ENCODE data around the gene MEOX1.
"Not testable (repeated sequence)": the region's sequence is repeated elsewhere in the genome, so short reads cannot be mapped to it uniquely, and the experiment has no call there.

MEOX1 gene

DNA sequence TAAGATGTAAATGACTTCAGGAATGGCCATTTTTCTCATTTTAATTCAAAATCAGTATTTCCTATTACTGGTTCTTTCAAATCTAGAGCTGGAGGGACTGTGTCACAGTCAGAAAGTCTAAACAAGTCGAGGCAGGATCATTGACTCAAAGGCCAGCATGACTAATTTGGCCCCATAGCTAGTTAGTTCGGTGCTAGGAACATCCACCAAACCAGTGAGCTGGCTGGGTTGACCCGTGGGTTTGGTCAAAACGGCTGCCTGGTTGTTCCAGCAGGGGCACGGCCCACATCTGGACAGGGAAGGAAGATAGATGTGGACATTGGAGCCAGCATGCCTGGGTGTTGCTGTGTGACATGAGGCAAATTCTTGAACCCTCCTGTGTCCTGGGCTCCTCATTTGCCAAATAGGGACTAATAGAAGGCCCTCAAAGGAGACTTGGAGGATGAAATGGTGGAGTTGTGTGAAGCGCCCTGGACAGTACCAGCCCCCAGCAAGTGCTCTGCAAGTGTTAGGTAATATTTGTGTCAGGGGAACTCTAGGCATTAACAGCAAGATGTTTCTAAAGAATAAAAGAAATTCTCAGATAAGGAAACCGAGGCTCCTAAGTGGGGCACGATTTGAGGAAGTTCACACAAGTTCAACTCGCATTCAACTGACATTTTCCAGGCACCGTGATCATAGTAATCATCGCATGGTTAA is 46.2 kb downstream of the MEOX1 start:
- DNase-seq: no peak

DNA sequence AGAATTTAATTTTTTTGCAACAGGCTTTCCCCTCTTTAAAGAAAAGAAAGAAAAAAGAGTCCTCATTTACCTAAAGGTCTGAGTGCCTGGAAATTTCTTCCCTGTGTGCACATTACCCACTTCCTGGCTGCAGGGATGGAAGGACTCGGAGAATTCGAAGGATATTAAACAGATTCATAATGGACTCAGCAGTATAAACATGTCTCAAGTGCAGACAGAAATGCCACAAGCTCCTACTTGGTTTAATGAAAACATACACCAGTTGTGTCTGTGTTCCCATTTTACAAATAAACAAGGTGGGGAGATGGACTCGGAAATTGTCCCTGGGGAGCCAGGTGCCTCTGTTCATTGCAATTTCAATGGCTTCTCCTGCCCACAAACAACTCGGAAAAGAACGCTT is 47.2 kb downstream of the MEOX1 start:
- peak; percentile 8 for DNase-seq

- DNase-seq: no peak
Observed at GRCh38 chr17:43613917-43614316, 47.8 kb downstream of the MEOX1 start.

DNA sequence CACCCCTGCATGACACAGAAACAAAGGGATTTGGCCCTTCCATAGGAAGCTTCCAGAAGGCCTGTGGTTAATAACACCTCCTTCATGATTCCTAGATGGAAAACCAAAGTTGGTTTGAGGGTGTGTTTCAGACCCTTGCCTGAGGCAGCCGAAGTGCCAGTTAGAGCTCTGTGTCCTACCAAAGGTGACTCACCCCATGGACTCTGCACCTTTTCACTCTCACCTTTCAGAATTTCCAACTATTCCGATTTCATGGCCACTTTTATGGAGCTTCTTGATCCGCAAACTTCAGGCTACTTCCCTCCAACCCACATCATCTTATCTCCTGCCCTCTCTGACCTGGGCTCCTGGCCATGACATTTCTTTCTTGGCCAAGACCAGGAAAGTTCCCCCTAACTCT is 49.2 kb downstream of the MEOX1 start:
- DNase-seq: no peak

GRCh38 chr17:43611230-43611969 is 50.3 kb downstream of the MEOX1 start:
- no peak for DNase-seq

- no peak for DNase-seq
Observed at GRCh38 chr17:43609613-43610385, 51.9 kb downstream of the MEOX1 start.

DNA sequence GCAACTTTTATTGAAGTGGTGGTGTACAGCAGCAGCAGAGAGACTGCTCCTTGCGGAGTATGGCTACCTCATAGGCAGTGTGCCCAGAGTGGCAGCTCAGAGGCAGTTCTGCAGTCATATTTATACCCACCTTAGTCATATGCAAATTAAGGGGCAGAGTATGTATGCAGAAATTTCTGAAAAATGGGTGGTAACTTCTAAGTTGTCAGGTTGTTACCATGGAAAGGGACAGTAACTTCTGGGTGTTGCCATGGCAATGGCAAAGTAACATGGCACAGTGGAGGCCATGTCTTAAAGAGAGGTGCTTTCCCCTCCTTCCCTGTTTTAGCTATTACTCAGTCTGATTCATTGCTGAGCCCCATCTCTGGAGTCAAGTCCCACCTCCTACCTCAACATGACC is 53.4 kb downstream of the MEOX1 start:
- no peak for DNase-seq

DNA sequence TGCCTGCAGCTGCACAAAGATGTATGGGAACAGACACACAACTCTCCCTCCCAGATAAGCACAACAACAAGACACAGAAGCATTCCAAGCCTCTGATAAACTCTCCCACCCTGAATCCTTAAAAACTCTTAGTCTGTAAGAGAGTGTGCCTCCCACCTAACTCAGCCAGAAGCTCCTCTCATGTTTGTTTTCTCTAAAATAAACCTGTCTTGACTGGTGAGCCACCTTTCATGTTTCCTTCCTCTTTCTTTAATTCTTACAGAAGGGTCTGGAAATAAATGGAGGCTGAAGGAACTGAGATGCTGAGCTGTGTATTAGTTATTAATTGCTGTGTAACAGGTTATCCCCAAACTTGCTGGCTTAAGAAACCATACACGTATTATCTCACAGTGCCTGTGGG is 57.2 kb downstream of the MEOX1 start:
- DNase-seq: no peak

DNA sequence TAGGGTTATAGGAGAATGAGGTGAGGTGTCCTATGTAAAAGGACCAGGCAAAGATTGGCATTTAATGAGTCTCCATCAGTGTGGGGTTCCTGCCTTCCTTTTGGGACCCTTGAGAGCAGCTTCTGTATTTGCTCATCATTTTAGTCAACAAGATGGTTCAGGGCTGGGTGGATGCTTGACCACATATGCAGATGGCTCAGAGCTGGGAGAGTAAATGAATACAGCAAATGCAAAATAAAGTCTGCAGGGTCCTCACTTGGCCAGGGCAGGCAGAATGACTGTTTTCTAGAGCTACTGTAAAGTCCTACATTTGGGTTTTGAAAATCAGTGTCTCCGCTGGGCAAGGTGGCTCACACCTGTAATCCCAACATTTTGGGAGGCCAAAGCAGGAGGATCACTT is 58.4 kb downstream of the MEOX1 start:
- no peak for DNase-seq

DNA sequence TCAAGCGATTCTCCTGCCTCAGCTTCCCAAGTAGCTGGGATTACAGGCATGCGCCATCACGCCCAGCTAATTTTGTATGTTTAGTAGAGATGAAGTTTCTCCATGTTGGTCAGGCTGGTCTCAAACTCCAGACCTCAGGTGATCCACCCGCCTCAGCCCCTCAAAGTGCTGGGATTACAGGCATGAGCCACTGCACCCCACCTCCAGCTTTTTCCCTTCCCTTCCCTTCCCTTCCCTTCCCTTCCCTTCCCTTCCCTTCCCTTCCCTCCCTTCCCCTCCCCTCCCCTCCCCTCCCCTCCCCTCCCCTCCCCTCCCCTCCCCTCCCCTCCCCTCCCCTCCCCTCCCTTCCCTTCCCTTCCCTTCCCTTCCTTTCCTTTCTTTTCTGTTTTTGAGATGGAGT is 59.2 kb downstream of the MEOX1 start:
- DNase-seq: not testable (repeated sequence)

DNA sequence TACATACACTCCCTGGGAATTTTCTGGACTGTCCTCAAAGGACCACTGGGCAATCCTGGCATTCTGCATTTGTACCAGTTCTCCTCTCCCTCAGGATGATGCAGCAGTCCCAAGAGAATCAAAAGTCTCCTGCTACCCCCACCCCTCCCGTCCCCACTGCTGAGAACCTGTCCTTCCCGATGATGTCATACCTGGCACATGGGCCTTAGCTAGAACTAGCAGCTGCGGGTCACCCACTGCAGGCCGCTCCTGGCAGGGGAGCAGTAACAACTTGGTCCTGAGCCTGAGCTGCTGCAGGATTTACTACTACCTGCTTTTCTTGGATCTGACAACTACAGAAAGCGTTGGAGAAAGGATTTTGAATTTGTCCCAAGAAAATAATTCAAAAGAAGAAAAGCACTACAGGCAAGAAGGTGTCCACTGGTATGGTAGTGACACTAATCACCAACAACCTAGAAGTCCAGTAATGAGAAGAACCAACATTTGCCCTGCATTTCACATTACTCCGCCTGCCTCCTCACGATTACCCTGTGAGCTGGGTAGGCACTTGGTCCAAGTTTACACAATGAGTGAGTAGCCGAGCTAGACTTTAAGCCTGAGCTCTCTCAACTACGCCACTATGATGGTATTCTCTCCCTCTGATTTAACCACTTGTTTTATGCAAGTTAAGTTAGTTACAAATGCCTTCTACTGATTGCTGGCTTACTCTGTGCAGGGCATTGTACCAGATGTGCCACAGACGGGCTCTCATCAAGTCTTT is 60.3 kb downstream of the MEOX1 start:
- DNase-seq: no peak

- DNase-seq: no peak
Observed at GRCh38 chr17:43599835-43600234, 61.9 kb downstream of the MEOX1 start.

DNA sequence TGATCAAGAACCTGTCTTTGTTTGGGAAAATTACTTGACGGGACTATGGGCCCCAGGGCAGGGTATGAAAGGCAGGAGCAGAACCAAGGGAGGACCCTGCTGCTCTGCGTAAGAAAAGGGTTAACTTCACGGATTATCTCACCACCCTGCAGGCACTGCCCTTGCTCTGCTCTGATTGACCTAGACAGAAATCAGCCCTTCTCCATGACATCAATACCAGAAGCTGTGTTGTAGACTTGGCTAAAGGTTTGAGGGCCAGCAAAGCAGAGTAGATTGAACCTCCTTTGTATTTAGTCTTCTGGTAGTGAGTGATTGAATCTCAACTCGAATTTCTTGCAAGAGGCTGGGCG is 62.7 kb downstream of the MEOX1 start:
- DNase-seq: no peak

GRCh38 chr17:43598357-43599045 is 63.2 kb downstream of the MEOX1 start:
- no peak for DNase-seq

- DNase-seq: no peak
Observed at GRCh38 chr17:43597624-43598356, 63.9 kb downstream of the MEOX1 start.

GRCh38 chr17:43595466-43595865 is 66.3 kb downstream of the MEOX1 start:
- no peak for DNase-seq

- no peak for DNase-seq
Observed at GRCh38 chr17:43591779-43592562, 69.8 kb downstream of the MEOX1 start.

- DNase-seq: no peak
Observed at GRCh38 chr17:43591001-43591400, 70.7 kb downstream of the MEOX1 start.
